HFF-Myc (cell line): ENCODE results near the gene POLG2.
"Not testable (repeated sequence)": the region's sequence is repeated elsewhere in the genome, so short reads cannot be mapped to it uniquely, and the experiment has no call there.

ENCODE experiments used
- DNase-seq: peaks from one replicate; pipeline ENCODE4 v3.0.0-alpha.2; 2011; ENCODE audit warnings: low read depth; ENCODE audit errors: extremely low read depth
- H3K4me3 ChIP-seq: replicated peaks from 2 replicates; pipeline ENCODE4 v1.5.1; 2011; ENCODE audit warnings: low read depth, mild to moderate bottlenecking, control low read depth, low read length
- CTCF ChIP-seq: IDR thresholded peaks from 2 replicates; pipeline ENCODE4 v1.5.1; 2012; ENCODE audit warnings: mild to moderate bottlenecking, low read depth, low read length, control low read depth; ENCODE audit errors: missing control alignments

POLG2 gene

GRCh38 chr17:64441772-64442540 lies 54.9 kb downstream of the POLG2 start:
- no peak for DNase-seq
- H3K4me3 ChIP-seq = no peak overlapping the region
- no peak for TF ChIP-seq CTCF

- no peak for TF ChIP-seq CTCF
- DNase-seq = no peak
- H3K4me3 ChIP-seq = no peak overlapping the region
Observed at GRCh38 chr17:64439956-64440355, 56.9 kb downstream of the POLG2 start.

GRCh38 chr17:64439521-64439920 lies 57.3 kb downstream of the POLG2 start:
- not testable (repeated sequence) for DNase-seq, H3K4me3 ChIP-seq

GRCh38 chr17:64437944-64438525 lies 58.8 kb downstream of the POLG2 start:
- DNase-seq = no peak
- H3K4me3 ChIP-seq = no peak overlapping the region
- no peak for TF ChIP-seq CTCF

GRCh38 chr17:64431534-64431933 lies 65.3 kb downstream of the POLG2 start:
- no peak for TF ChIP-seq CTCF
- H3K4me3 ChIP-seq = no peak overlapping the region

GRCh38 chr17:64430036-64430435 lies 66.8 kb downstream of the POLG2 start:
- not testable (repeated sequence) for H3K4me3 ChIP-seq, DNase-seq

More at GRCh38 chr17:64431534-64431933, 65.3 kb downstream of the POLG2 start:
- DNase-seq = no peak

GRCh38 chr17:64428406-64428805 lies 68.4 kb downstream of the POLG2 start:
- DNase-seq = no peak
- no peak for TF ChIP-seq CTCF
- H3K4me3 ChIP-seq = no peak overlapping the region
